Activated CD4-positive, alpha-beta T cell treated with anti-CD3 and anti-CD28 coated beads for 36 hours (primary cell): ENCODE results near the gene CRHR1. TPM values are rescaled to one million over a fixed set of nuclear protein-coding genes. Genes with fewer than 3 reads are reported as not detected.
A peak's percentile ranks its signal among the peaks of the same experiment; 100 is the strongest.

Source experiments
- ATAC-seq: fragments of 200-7000 bp; cut with Tn5 transposase; one replicate; pipeline ENCODE4 v1.10.0; 2021; ENCODE audit warnings: mild to moderate bottlenecking, moderate library complexity
- CTCF ChIA-PET: fragments of 350-600 bp; sonication (Branson Sonifier 250); formaldehyde crosslinking; loops from one replicate; lab custom pipeline; 2021; ENCODE audit warnings: antibody characterized with exemption; lab: Charles Lee
- POLR2A ChIA-PET: fragments of 350-600 bp; sonication (Branson Sonifier 250); formaldehyde crosslinking; loops from one replicate; lab custom pipeline; 2021; ENCODE audit warnings: antibody characterized with exemption, inconsistent platforms; lab: Charles Lee
- DNase-seq: peaks from one replicate; pipeline ENCODE4 v3.0.0-alpha.2; 2020
- H3K27ac Mint-ChIP-seq: one replicate; pipeline ENCODE4 v1.8.0; 2021; ENCODE audit warnings: mixed read lengths
- H3K27me3 Mint-ChIP-seq: one replicate; pipeline ENCODE4 v1.8.0; 2021; ENCODE audit warnings: mixed read lengths
- H3K36me3 Mint-ChIP-seq: one replicate; pipeline ENCODE4 v1.8.0; 2021; ENCODE audit warnings: low read depth, mixed read lengths
- H3K4me1 Mint-ChIP-seq: one replicate; pipeline ENCODE4 v1.8.0; 2021; ENCODE audit warnings: mixed read lengths
- H3K4me3 Mint-ChIP-seq: one replicate; pipeline ENCODE4 v1.8.0; 2021; ENCODE audit warnings: mild to moderate bottlenecking, moderate library complexity, mixed read lengths
- H3K9me3 Mint-ChIP-seq: one replicate; pipeline ENCODE4 v1.8.0; 2021; ENCODE audit warnings: low read depth, mixed read lengths
- intact Hi-C, 2 experiments: fragments of 100-400 bp; cut with DNase I in 1 of 2; cut with micrococcal nuclease in 1 of 2; formaldehyde crosslinking; loops; one replicate each; pipeline versions ENCODE4 v1.14.2 to v1.15.1; 2022 to 2024; cut with DNase I, micrococcal nuclease
- total RNA-seq, 2 experiments: library from RNA; stranded (reverse); gene quantifications; one replicate each; pipeline ENCODE4 v1.2.3, GENCODE V29; 2021

Gene CRHR1
- total RNA-seq, 2 experiments from 2014 or later: not detected

GRCh38 chr17:45782889-45783592 is 1.1 kb upstream of the CRHR1 start:
- Mint-ChIP-seq H3K27me3 (peaks cover 56% of the 10 kb centered on the region), H3K36me3 (no peaks in the 10 kb centered on the region), H3K4me1 (peaks cover 2% of the 10 kb centered on the region), H3K9me3 (no peaks in the 10 kb centered on the region), H3K4me3 (peak overlapping the region; percentile 58), H3K27ac (no peak overlapping the region)
- peak; percentile 75 for DNase-seq
- ChIA-PET CTCF (interaction anchor here (0.6 to 2.1 kb wide), 14 partner anchors 11 to 715 kb away, joined by 3 to 10 read pairs (median 3); no protein-coding TSS in a partner anchor), POLR2A (interaction anchor here (0.6 to 0.8 kb wide), 2 partner anchors 45 to 59 kb away, joined by 4 read pairs; no protein-coding TSS in a partner anchor)
- ATAC-seq: peak; percentile 71
- intact Hi-C loops: loop anchor here in 1 of 2 experiments (5.0 kb wide), 1 partner anchor 49 kb away; no protein-coding TSS in a partner anchor

GRCh38 chr17:45783593-45784292 is 377 bp upstream of the CRHR1 start:
- Mint-ChIP-seq H3K4me3 (peak overlapping the region; percentile 58), H3K9me3 (no peaks in the 10 kb centered on the region), H3K36me3 (no peaks in the 10 kb centered on the region), H3K4me1 (peaks cover 2% of the 10 kb centered on the region), H3K27ac (no peak overlapping the region), H3K27me3 (peaks cover 53% of the 10 kb centered on the region)
- CTCF ChIA-PET: interaction anchor here (0.6 to 2.1 kb wide), 6 partner anchors 41 to 165 kb away, joined by 3 to 7 read pairs (median 4); no protein-coding TSS in a partner anchor
- intact Hi-C loops: loop anchor here (1.0 to 5.0 kb wide), 4 partner anchors 49 to 111 kb away; partner anchors contain the start of gene MAPT (in 1 of the 2)
- DNase-seq (peak; percentile 33), ATAC-seq (peak; percentile 6)
- POLR2A ChIA-PET: no interaction called here

GRCh38 chr17:45784741-45785479 is 790 bp downstream of the CRHR1 start:
- peak; percentile 75 for ATAC-seq
- peak overlapping the region; percentile 58 for H3K4me3 Mint-ChIP-seq
- DNase-seq: peak; percentile 64
- peaks cover 53% of the 10 kb centered on the region for H3K27me3 Mint-ChIP-seq
- POLR2A ChIA-PET: no interaction called here
- H3K9me3 Mint-ChIP-seq: no peaks in the 10 kb centered on the region
- H3K36me3 Mint-ChIP-seq: no peaks in the 10 kb centered on the region
- no peak overlapping the region for H3K27ac Mint-ChIP-seq
- intact Hi-C loops: loop anchor here (1.0 to 5.0 kb wide), 4 partner anchors 47 to 109 kb away; partner anchors contain the start of gene MAPT (in 1 of the 2)
- H3K4me1 Mint-ChIP-seq: peaks cover 2% of the 10 kb centered on the region
- CTCF ChIA-PET: interaction anchor here (0.7 to 1.6 kb wide), 3 partner anchors 47 to 71 kb away, joined by 3 to 7 read pairs (median 3); no protein-coding TSS in a partner anchor

GRCh38 chr17:45785480-45786193 is 1.5 kb downstream of the CRHR1 start:
- H3K27ac Mint-ChIP-seq: no peak overlapping the region
- peaks cover 2% of the 10 kb centered on the region for H3K4me1 Mint-ChIP-seq
- H3K9me3 Mint-ChIP-seq: no peaks in the 10 kb centered on the region
- H3K36me3 Mint-ChIP-seq: no peaks in the 10 kb centered on the region
- DNase-seq (no peak), ATAC-seq (no peak)
- peaks cover 54% of the 10 kb centered on the region for H3K27me3 Mint-ChIP-seq
- ChIA-PET POLR2A (no interaction called here), CTCF (interaction anchor here (0.7 kb wide), 1 partner anchor 70 kb away, joined by 3 read pairs; no protein-coding TSS in a partner anchor)
- intact Hi-C loops: loop anchor here in 1 of 2 experiments (2.0 kb wide), 1 partner anchor 67 kb away; no protein-coding TSS in a partner anchor
- no peak overlapping the region for H3K4me3 Mint-ChIP-seq

- intact Hi-C loops: no loop called here
- Mint-ChIP-seq H3K27ac (no peak overlapping the region), H3K36me3 (no peaks in the 10 kb centered on the region), H3K4me3 (no peak overlapping the region), H3K9me3 (no peaks in the 10 kb centered on the region), H3K27me3 (peaks cover 52% of the 10 kb centered on the region), H3K4me1 (peaks cover 2% of the 10 kb centered on the region)
- ChIA-PET CTCF (interaction anchor here (0.8 to 1.0 kb wide), 2 partner anchors 45 to 162 kb away, joined by 3 read pairs; no protein-coding TSS in a partner anchor), POLR2A (no interaction called here)
- no peak for DNase-seq
- ATAC-seq: no peak
Observed at GRCh38 chr17:45786349-45786748, 2.2 kb downstream of the CRHR1 start.

- H3K4me3 Mint-ChIP-seq: no peak overlapping the region
- ChIA-PET POLR2A (interaction anchor here (0.6 kb wide), 1 partner anchor 144 kb away, joined by 5 read pairs; no protein-coding TSS in a partner anchor), CTCF (interaction anchor here (0.6 to 1.0 kb wide), 3 partner anchors 16 to 161 kb away, joined by 3 to 4 read pairs (median 3); no protein-coding TSS in a partner anchor)
- DNase-seq (no peak), ATAC-seq (no peak)
- no peaks in the 10 kb centered on the region for H3K36me3 Mint-ChIP-seq
- peaks cover 2% of the 10 kb centered on the region for H3K4me1 Mint-ChIP-seq
- intact Hi-C loops: no loop called here
- H3K27me3 Mint-ChIP-seq: peaks cover 46% of the 10 kb centered on the region
- no peaks in the 10 kb centered on the region for H3K9me3 Mint-ChIP-seq
- no peak overlapping the region for H3K27ac Mint-ChIP-seq
Observed at GRCh38 chr17:45787044-45787443, 2.9 kb downstream of the CRHR1 start.

- ChIA-PET POLR2A (no interaction called here), CTCF (no interaction called here)
- DNase-seq: no peak
- intact Hi-C loops: no loop called here
- H3K4me3 Mint-ChIP-seq: no peak overlapping the region
- H3K27me3 Mint-ChIP-seq: peaks cover 48% of the 10 kb centered on the region
- no peaks in the 10 kb centered on the region for H3K36me3 Mint-ChIP-seq
- H3K27ac Mint-ChIP-seq: no peak overlapping the region
- no peaks in the 10 kb centered on the region for H3K9me3 Mint-ChIP-seq
- no peak for ATAC-seq
- H3K4me1 Mint-ChIP-seq: peaks cover 2% of the 10 kb centered on the region
Observed at GRCh38 chr17:45787656-45788055, 3.5 kb downstream of the CRHR1 start.

- H3K27ac Mint-ChIP-seq: no peak overlapping the region
- intact Hi-C loops: no loop called here
- ATAC-seq: no peak
- H3K36me3 Mint-ChIP-seq: no peaks in the 10 kb centered on the region
- H3K4me3 Mint-ChIP-seq: no peak overlapping the region
- CTCF ChIA-PET: interaction anchor here (0.7 kb wide), 1 partner anchor 125 kb away, joined by 3 read pairs; no protein-coding TSS in a partner anchor
- H3K9me3 Mint-ChIP-seq: no peaks in the 10 kb centered on the region
- peaks cover 46% of the 10 kb centered on the region for H3K27me3 Mint-ChIP-seq
- DNase-seq: no peak
- H3K4me1 Mint-ChIP-seq: peaks cover 2% of the 10 kb centered on the region
- POLR2A ChIA-PET: no interaction called here
Observed at GRCh38 chr17:45788057-45788456, 3.9 kb downstream of the CRHR1 start.

- Mint-ChIP-seq H3K27me3 (peaks cover 42% of the 10 kb centered on the region), H3K9me3 (no peaks in the 10 kb centered on the region), H3K27ac (no peak overlapping the region), H3K4me3 (no peak overlapping the region), H3K4me1 (no peaks in the 10 kb centered on the region), H3K36me3 (no peaks in the 10 kb centered on the region)
- intact Hi-C loops: no loop called here
- DNase-seq (no peak), ATAC-seq (no peak)
- POLR2A ChIA-PET: no interaction called here
- CTCF ChIA-PET: no interaction called here
Observed at GRCh38 chr17:45789874-45790273, 5.8 kb downstream of the CRHR1 start.

- Mint-ChIP-seq H3K27me3 (peaks cover 42% of the 10 kb centered on the region), H3K9me3 (no peaks in the 10 kb centered on the region), H3K27ac (no peak overlapping the region), H3K4me1 (no peaks in the 10 kb centered on the region), H3K4me3 (no peak overlapping the region), H3K36me3 (no peaks in the 10 kb centered on the region)
- CTCF ChIA-PET: interaction anchor here (0.6 kb wide), 1 partner anchor 150 kb away, joined by 3 read pairs; no protein-coding TSS in a partner anchor
- ATAC-seq (no peak), DNase-seq (no peak)
- POLR2A ChIA-PET: no interaction called here
- intact Hi-C loops: no loop called here
Observed at GRCh38 chr17:45790296-45790922, 6.3 kb downstream of the CRHR1 start.
